ENCODE measurements around the gene NXPH4. TPM values are rescaled to one million over a fixed set of nuclear protein-coding genes. Genes with fewer than 3 reads are reported as not detected.
A peak's percentile ranks its signal among the peaks of the same experiment; 100 is the strongest.

The NXPH4 gene
- total RNA-seq, 1 donor from 2014 or later: 82.8 TPM

DNA sequence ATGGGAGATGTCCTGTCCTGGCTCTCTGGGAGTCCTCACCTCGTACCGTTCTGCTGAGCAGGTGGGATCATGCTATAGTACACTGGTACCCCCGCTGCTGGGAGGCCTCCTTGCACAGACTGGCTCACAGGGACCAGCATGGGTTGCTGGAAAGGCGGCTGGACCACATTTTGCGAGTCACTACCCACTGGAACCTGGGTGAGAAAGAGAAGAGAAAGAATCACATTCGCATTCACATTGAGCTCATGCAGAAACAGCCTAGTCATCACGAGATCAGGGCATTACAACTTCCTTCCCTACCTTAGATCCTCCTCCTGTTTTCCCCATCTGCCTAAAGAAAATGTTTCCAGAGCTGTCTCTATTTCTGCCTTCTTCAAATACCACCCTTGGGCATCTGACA, 51.7 kb downstream of the NXPH4 start:
- no peaks in the 10 kb centered on the region for H3K9me3 Mint-ChIP-seq (ENCODE audit: low read depth)
- peaks cover 17% of the 10 kb centered on the region for H3K4me1 Mint-ChIP-seq (ENCODE audit: low read depth)
- H3K4me3 Mint-ChIP-seq (ENCODE audit: unreplicated experiment): no peak overlapping the region
- no peak overlapping the region for H3K27ac Mint-ChIP-seq (ENCODE audit: unreplicated experiment)
- TF ChIP-seq, protein P1, sequence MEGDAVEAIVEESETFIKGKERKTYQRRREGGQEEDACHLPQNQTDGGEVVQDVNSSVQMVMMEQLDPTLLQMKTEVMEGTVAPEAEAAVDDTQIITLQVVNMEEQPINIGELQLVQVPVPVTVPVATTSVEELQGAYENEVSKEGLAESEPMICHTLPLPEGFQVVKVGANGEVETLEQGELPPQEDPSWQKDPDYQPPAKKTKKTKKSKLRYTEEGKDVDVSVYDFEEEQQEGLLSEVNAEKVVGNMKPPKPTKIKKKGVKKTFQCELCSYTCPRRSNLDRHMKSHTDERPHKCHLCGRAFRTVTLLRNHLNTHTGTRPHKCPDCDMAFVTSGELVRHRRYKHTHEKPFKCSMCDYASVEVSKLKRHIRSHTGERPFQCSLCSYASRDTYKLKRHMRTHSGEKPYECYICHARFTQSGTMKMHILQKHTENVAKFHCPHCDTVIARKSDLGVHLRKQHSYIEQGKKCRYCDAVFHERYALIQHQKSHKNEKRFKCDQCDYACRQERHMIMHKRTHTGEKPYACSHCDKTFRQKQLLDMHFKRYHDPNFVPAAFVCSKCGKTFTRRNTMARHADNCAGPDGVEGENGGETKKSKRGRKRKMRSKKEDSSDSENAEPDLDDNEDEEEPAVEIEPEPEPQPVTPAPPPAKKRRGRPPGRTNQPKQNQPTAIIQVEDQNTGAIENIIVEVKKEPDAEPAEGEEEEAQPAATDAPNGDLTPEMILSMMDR (IDR thresholded peaks at IDR 0.05): no peak
- DNase-seq (ENCODE audit: low spot score): no peak
- no peaks in the 10 kb centered on the region for H3K27me3 Mint-ChIP-seq (ENCODE audit: low read depth)
- H3K36me3 Mint-ChIP-seq (ENCODE audit: low read depth): peaks cover 18% of the 10 kb centered on the region

DNA sequence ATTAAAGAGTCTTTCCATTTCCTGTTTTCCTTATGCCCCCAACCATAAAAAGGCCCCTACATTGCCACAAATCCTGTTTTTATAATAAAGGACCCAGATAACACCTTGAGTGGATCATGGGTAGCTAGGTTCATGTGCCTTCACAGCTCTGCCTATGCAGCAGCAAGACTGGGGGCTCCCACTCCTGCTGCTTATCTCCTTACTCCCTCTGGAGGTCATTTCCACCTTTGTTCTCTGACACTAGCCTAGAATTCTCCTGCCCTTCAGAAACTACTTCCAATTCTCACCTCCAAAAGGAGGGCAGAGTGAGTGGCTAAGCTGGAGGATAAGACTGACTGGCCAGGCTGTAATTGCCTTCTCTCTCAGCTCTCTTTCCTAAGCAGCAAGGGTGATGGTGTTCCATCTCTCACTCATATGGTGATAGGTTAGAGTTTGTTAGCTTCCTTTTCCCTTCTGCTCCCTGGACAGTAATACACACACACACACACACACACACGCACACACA, 54.4 kb downstream of the NXPH4 start:
- TF ChIP-seq, protein P1 (IDR thresholded peaks at IDR 0.05): no peak
- peaks cover 20% of the 10 kb centered on the region for H3K36me3 Mint-ChIP-seq (ENCODE audit: low read depth)
- peaks cover 16% of the 10 kb centered on the region for H3K4me1 Mint-ChIP-seq (ENCODE audit: low read depth)
- no peak overlapping the region for H3K4me3 Mint-ChIP-seq (ENCODE audit: unreplicated experiment)
- H3K9me3 Mint-ChIP-seq (ENCODE audit: low read depth): no peaks in the 10 kb centered on the region
- H3K27me3 Mint-ChIP-seq (ENCODE audit: low read depth): no peaks in the 10 kb centered on the region
- no peak overlapping the region for H3K27ac Mint-ChIP-seq (ENCODE audit: unreplicated experiment)
- DNase-seq (ENCODE audit: low spot score): no peak

DNA sequence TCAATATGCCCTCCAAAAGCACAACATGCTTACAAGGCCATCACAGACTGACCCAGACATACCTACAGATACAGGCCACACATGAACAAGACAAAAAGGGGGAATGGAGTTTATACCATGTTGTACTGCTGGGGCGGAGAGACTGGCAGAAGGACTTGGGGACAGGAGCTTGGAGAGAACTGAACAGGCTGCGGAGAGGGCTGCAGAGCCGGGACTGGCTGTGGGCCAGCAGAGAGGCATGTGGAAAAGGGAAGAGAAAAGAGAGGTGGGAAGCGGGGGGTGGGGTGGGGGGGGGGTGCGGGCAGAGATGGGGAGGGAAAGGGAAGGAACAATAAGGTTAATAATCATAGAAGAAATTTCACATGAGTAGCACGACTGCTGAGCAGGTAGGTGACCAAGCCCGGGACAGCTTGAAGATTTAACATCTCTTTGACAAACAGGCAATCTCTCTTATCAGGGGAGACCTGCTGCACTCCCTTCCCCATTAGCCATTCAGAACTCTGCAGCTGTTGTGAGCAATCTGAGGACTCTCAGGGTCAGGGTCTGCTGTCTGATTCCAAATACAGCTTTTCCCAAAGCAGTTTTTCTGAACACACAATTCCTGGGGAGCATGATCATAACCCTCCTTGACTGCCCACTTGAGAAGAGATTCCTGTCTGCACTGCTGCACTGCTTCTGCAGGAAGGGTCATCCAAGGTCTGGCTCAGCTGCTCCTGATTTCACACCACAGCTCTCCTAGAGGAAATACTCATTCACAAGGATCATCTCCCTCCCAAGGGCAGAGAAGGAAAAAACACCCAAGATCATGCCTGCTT, 56.0 kb downstream of the NXPH4 start:
- Mint-ChIP-seq H3K9me3 (ENCODE audit: low read depth) (no peaks in the 10 kb centered on the region), H3K27me3 (ENCODE audit: low read depth) (no peaks in the 10 kb centered on the region), H3K36me3 (ENCODE audit: low read depth) (peaks cover 16% of the 10 kb centered on the region), H3K27ac (ENCODE audit: unreplicated experiment) (peak overlapping the region; percentile 36), H3K4me1 (ENCODE audit: low read depth) (peaks cover 16% of the 10 kb centered on the region), H3K4me3 (ENCODE audit: unreplicated experiment) (no peak overlapping the region)
- no peak for DNase-seq (ENCODE audit: low spot score)
- TF ChIP-seq, protein P1 (IDR thresholded peaks at IDR 0.05): no peak

DNA sequence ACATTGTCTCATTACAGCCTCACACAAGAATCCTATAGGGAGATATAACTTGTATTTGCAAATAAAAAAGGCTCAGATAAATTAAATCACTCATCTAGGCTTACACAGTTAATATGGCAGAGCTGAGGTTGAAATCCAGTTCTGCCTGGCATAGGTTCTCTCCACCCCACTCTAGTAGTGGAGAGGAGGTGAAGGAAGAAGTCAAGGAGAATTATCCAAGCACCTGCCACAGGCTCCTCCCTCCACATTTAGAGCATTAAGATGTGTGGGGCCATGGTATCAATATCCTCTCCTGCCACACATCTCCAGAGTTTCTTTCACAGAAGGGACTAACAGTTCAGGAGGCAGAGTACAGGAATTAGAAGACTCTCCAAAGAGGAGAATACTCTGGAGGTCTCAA, 56.9 kb downstream of the NXPH4 start:
- no peak overlapping the region for H3K4me3 Mint-ChIP-seq (ENCODE audit: unreplicated experiment)
- TF ChIP-seq, protein P1 (IDR thresholded peaks at IDR 0.05): no peak
- H3K36me3 Mint-ChIP-seq (ENCODE audit: low read depth): peaks cover 19% of the 10 kb centered on the region
- no peaks in the 10 kb centered on the region for H3K9me3 Mint-ChIP-seq (ENCODE audit: low read depth)
- peaks cover 16% of the 10 kb centered on the region for H3K4me1 Mint-ChIP-seq (ENCODE audit: low read depth)
- no peak overlapping the region for H3K27ac Mint-ChIP-seq (ENCODE audit: unreplicated experiment)
- H3K27me3 Mint-ChIP-seq (ENCODE audit: low read depth): no peaks in the 10 kb centered on the region
- no peak for DNase-seq (ENCODE audit: low spot score)

Small RNA genes within 50 kb of the gene (microRNA-seq; reads per million reads assigned to microRNA genes)
- gene MIR1228 (ENCODE audit: borderline number of aligned reads): 16.6 reads per million, percentile 32 among the genes with 10 or more reads in this experiment

Other genes with a start within 250 kb of the NXPH4 start
- gene ZBTB39, start 210.2 kb upstream of the NXPH4 start, total RNA-seq: 5.8 to 6.1 TPM (median 6.0 TPM) in 3 replicates
- not detected in 3 replicates for gene TAC3, start 200.3 kb upstream of the NXPH4 start, total RNA-seq
- gene MYO1A, start 166.7 kb upstream of the NXPH4 start, total RNA-seq: 0.48 TPM in 1 of 3 replicates, not detected in the others
- 11.7 to 14.7 TPM (median 12.9 TPM) in 3 replicates for gene NEMP1, start 138.0 kb upstream of the NXPH4 start, total RNA-seq
- 30.7 to 32.5 TPM (median 31.1 TPM) in 3 replicates for gene NAB2, start 127.7 kb upstream of the NXPH4 start, total RNA-seq
- 89.4 to 101 TPM (median 94.2 TPM) in 3 replicates for gene STAT6, start 105.4 kb upstream of the NXPH4 start, total RNA-seq
- gene LRP1, start 88.3 kb upstream of the NXPH4 start, total RNA-seq: 448 to 583 TPM (median 463 TPM) in 3 replicates
- not detected in 3 replicates for gene LRP1-AS, start 69.2 kb upstream of the NXPH4 start, total RNA-seq
- gene SHMT2, start 12.9 kb downstream of the NXPH4 start, total RNA-seq: 112 to 292 TPM (median 291 TPM) in 3 replicates
- gene STAC3, start 34.4 kb downstream of the NXPH4 start, total RNA-seq: 1.1 to 2.8 TPM (median 1.3 TPM) in 3 replicates
- 43.4 to 61.8 TPM (median 46.5 TPM) in 3 replicates for gene R3HDM2, start 214.2 kb downstream of the NXPH4 start, total RNA-seq
- gene INHBC, start 218.0 kb downstream of the NXPH4 start, total RNA-seq: not detected in 3 replicates
- gene INHBE, start 238.5 kb downstream of the NXPH4 start, total RNA-seq: 0.77 to 8.5 TPM (median 8.4 TPM) in 3 replicates
- gene GLI1, start 243.0 kb downstream of the NXPH4 start, total RNA-seq: 6.2 to 8.3 TPM (median 6.8 TPM) in 3 replicates